NB4 (cell line): ENCODE results near the gene ADAM29.

Source experiments
- CTCF ChIP-seq: IDR thresholded peaks from one replicate; pipeline ENCODE4 v1.5.1; 2012; ENCODE audit warnings: low read depth, low read length
- MAX ChIP-seq: IDR thresholded peaks from 2 replicates; pipeline ENCODE4 v1.6.1; 2011; ENCODE audit warnings: low read depth, low read length
- MYC ChIP-seq: IDR thresholded peaks from 2 replicates; pipeline ENCODE4 v1.6.1; 2011; ENCODE audit warnings: low read depth, low read length
- POLR2A ChIP-seq: IDR thresholded peaks from 2 replicates; pipeline ENCODE4 v1.6.1; 2011; ENCODE audit warnings: mild to moderate bottlenecking; ENCODE audit not compliant: insufficient read length; ENCODE audit errors: extremely low read depth

GRCh38 chr4:174973336-174973735, 55.2 kb downstream of the ADAM29 start:
- no peak for TF ChIP-seq MYC
- TF ChIP-seq CTCF, result no peak
- no peak for TF ChIP-seq POLR2A
- no peak for TF ChIP-seq MAX
